K562 (cell line): ENCODE results near the gene USP32. TPM values are rescaled to one million over a fixed set of nuclear protein-coding genes. Genes with fewer than 3 reads are reported as not detected.

Experiments used
- CBX8 ChIP-seq: fragments of 200-600 bp; sonication (generic); IDR thresholded peaks from 2 replicates; pipeline ENCODE4 v1.6.1; 2012; ENCODE audit warnings: borderline replicate concordance, mixed run types, low read depth, mild to moderate bottlenecking, moderate library complexity, mixed read lengths, low read length, control low read depth, inconsistent platforms; ENCODE audit not compliant: poor library complexity, severe bottlenecking; ENCODE audit errors: extremely low read depth
- COPS2 ChIP-seq: fragments of 450-650 bp; conservative IDR thresholded peaks from 2 replicates; pipeline ENCODE4 v1.6.1; 2016; ENCODE audit warnings: mild to moderate bottlenecking, moderate library complexity
- CREM ChIP-seq: IDR thresholded peaks from 2 replicates; pipeline ENCODE4 v1.6.1; 2014; ENCODE audit warnings: antibody characterized with exemption, low read depth
- CSDE1 ChIP-seq, 2 experiments: fragments of 450-650 bp; IDR thresholded peaks; 2 replicates each; pipeline ENCODE4 v1.6.1; 2016; ENCODE audit warnings: mild to moderate bottlenecking in 1 of 2
- EHMT2 ChIP-seq: fragments of 450-650 bp; IDR thresholded peaks from 2 replicates; pipeline ENCODE4 v1.6.1; 2018; ENCODE audit warnings: antibody characterized with exemption
- ESRRB ChIP-seq: fragments of 250-450 bp; sonication (Bioruptor Pico); IDR thresholded peaks from 2 replicates; pipeline ENCODE4 v1.5.0; 2020; ENCODE audit warnings: mild to moderate bottlenecking, moderate library complexity, borderline replicate concordance
- HLTF ChIP-seq: fragments of 450-650 bp; IDR thresholded peaks from 2 replicates; pipeline ENCODE4 v1.6.1; 2016
- HMG20B ChIP-seq: fragments of 250-450 bp; sonication (Bioruptor Pico); IDR thresholded peaks from 2 replicates; pipeline ENCODE4 v1.5.0; 2021; ENCODE audit warnings: mild to moderate bottlenecking
- NR3C1 ChIP-seq: sonication (generic); formaldehyde crosslinking; IDR thresholded peaks from 2 replicates; pipeline ENCODE4 v1.8.1; 2022; ENCODE audit warnings: missing genetic modification reagents
- POLR3A ChIP-seq: IDR thresholded peaks from 2 replicates; pipeline ENCODE4 v1.6.1; 2011; ENCODE audit warnings: borderline replicate concordance, mild to moderate bottlenecking, moderate library complexity; ENCODE audit not compliant: insufficient read length, insufficient read depth; ENCODE audit errors: extremely low read depth
- PURB ChIP-seq: sonication (generic); formaldehyde crosslinking; IDR thresholded peaks from 2 replicates; pipeline ENCODE4 v1.9.0; 2021; ENCODE audit warnings: low read depth, mild to moderate bottlenecking, missing genetic modification reagents
- SMARCE1 ChIP-seq: fragments of 450-650 bp; IDR thresholded peaks from 2 replicates; pipeline ENCODE4 v1.7.1; 2016; ENCODE audit warnings: mild to moderate bottlenecking
- TCFL5 ChIP-seq: fragments of 250-450 bp; sonication (Bioruptor Pico); conservative IDR thresholded peaks from 2 replicates; pipeline ENCODE4 v1.6.1; 2021; ENCODE audit warnings: mild to moderate bottlenecking, moderate library complexity, matching md5 sums
- ZNF121 ChIP-seq: sonication (generic); formaldehyde crosslinking; conservative IDR thresholded peaks from 2 replicates; pipeline ENCODE4 v1.8.0; 2022; ENCODE audit warnings: missing genetic modification reagents
- ZNF311 ChIP-seq: fragments of 250-450 bp; sonication (Bioruptor Pico); IDR thresholded peaks from 2 replicates; pipeline ENCODE4 v1.4.0; 2020; ENCODE audit warnings: mild to moderate bottlenecking, moderate library complexity
- ZNF384 ChIP-seq: IDR thresholded peaks from 2 replicates; pipeline ENCODE4 v1.6.1; 2012; ENCODE audit warnings: low read depth, low read length, improper control_type of control experiment
- ZNF668 ChIP-seq: fragments of 250-450 bp; sonication (Bioruptor Pico); IDR thresholded peaks from 2 replicates; pipeline ENCODE4 v1.8.0; 2022; ENCODE audit warnings: mild to moderate bottlenecking, inconsistent platforms
- ZSCAN29 ChIP-seq: fragments of 450-650 bp; IDR thresholded peaks from 2 replicates; pipeline ENCODE4 v1.6.1; 2017
- polyA plus RNA-seq, 8 experiments: library from polyadenylated mRNA; depleted of rRNA in 4 of 8; stranded (reverse) in 5 of 8; unstranded in 3 of 8; fragments of >200 nt; fragmentation: Nextera tagmentation in 2 of 8; fragmentation: Illumina TruSeq in 1 of 8; extraction: Ambion mirVana in 2 of 8; extraction: Trizol in 1 of 8; gene quantifications; 2 replicates each; pipeline versions ENCODE4 v1.2.1 to v1.2.3, GENCODE V29; 2011 to 2014; ENCODE audit warnings: inconsistent platforms in 1 of 8, missing spikeins in 1 of 8
- total RNA-seq, 7 experiments: library from RNA; depleted of rRNA in 6 of 7; stranded (reverse); fragments of >200 nt in 6 of 7; fragmentation: Illumina TruSeq in 2 of 7; extraction: Trizol in 2 of 7; gene quantifications; 2 replicates each; pipeline versions ENCODE4 v1.2.1 to v1.2.3, GENCODE V29; 2011 to 2021; ENCODE audit warnings: low replicate concordance in 1 of 7
- TF ChIP-seq, protein P1 (sequence below): sonication (generic); formaldehyde crosslinking; IDR thresholded peaks from 2 replicates; pipeline ENCODE4 v1.8.0; 2022; ENCODE audit warnings: mild to moderate bottlenecking, low read depth, missing genetic modification reagents
- TF ChIP-seq, protein P2 (sequence below): fragments of 250-450 bp; sonication (Bioruptor Pico); IDR thresholded peaks from 2 replicates; pipeline ENCODE4 v1.5.0; 2021; ENCODE audit warnings: mild to moderate bottlenecking, borderline replicate concordance
- TF ChIP-seq, protein P3 (sequence below): fragments of 150-350 bp; conservative IDR thresholded peaks from 2 replicates; pipeline ENCODE4 v1.6.1; 2014; ENCODE audit warnings: low read length
- TF ChIP-seq, protein P4 (sequence below): fragments of 450-650 bp; formaldehyde crosslinking; IDR thresholded peaks from 2 replicates; pipeline ENCODE4 v1.4.0; 2020; ENCODE audit warnings: mild to moderate bottlenecking, moderate library complexity

USP32 gene
- total and polyA plus RNA-seq, 9 of the 15 experiments (the other 6 are each of a cell fraction or from before 2014, with no cell fraction given): 18.0 to 69.3 (median 47.1) TPM

- TF ChIP-seq HLTF (no peak), ZNF384 (0 out of 2 replicates have a peak, but pooled peaks have one; percentile 31), HMG20B (no peak), SMARCE1 (no peak), CSDE1 (IDR thresholded peaks at IDR 0.05) (no peak), CBX8 (no peak), NR3C1 (CRISPR knock-in tag) (no peak), ZNF121 (CRISPR knock-in tag) (no peak), ESRRB (CRISPR knock-in tag) (no peak), PURB (CRISPR knock-in tag) (no peak), EHMT2 (peak; percentile 83), POLR3A (no peak), TCFL5 (no peak), COPS2 (no peak), ZNF668 (no peak), ZSCAN29 (no peak; the same call in 1 of the 2 replicates), CREM (peak; percentile 92), ZNF311 (CRISPR knock-in tag) (no peak)
- TF ChIP-seq, protein P1, sequence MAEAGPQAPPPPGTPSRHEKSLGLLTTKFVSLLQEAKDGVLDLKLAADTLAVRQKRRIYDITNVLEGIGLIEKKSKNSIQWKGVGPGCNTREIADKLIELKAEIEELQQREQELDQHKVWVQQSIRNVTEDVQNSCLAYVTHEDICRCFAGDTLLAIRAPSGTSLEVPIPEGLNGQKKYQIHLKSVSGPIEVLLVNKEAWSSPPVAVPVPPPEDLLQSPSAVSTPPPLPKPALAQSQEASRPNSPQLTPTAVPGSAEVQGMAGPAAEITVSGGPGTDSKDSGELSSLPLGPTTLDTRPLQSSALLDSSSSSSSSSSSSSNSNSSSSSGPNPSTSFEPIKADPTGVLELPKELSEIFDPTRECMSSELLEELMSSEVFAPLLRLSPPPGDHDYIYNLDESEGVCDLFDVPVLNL (CRISPR knock-in tag): no peak
- TF ChIP-seq, protein P2, sequence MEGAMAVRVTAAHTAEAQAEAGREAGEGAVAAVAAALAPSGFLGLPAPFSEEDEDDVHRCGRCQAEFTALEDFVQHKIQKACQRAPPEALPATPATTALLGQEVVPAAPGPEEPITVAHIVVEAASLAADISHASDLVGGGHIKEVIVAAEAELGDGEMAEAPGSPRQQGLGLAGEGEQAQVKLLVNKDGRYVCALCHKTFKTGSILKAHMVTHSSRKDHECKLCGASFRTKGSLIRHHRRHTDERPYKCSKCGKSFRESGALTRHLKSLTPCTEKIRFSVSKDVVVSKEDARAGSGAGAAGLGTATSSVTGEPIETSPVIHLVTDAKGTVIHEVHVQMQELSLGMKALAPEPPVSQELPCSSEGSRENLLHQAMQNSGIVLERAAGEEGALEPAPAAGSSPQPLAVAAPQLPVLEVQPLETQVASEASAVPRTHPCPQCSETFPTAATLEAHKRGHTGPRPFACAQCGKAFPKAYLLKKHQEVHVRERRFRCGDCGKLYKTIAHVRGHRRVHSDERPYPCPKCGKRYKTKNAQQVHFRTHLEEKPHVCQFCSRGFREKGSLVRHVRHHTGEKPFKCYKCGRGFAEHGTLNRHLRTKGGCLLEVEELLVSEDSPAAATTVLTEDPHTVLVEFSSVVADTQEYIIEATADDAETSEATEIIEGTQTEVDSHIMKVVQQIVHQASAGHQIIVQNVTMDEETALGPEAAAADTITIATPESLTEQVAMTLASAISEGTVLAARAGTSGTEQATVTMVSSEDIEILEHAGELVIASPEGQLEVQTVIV (CRISPR knock-in tag): no peak
- TF ChIP-seq, protein P3, sequence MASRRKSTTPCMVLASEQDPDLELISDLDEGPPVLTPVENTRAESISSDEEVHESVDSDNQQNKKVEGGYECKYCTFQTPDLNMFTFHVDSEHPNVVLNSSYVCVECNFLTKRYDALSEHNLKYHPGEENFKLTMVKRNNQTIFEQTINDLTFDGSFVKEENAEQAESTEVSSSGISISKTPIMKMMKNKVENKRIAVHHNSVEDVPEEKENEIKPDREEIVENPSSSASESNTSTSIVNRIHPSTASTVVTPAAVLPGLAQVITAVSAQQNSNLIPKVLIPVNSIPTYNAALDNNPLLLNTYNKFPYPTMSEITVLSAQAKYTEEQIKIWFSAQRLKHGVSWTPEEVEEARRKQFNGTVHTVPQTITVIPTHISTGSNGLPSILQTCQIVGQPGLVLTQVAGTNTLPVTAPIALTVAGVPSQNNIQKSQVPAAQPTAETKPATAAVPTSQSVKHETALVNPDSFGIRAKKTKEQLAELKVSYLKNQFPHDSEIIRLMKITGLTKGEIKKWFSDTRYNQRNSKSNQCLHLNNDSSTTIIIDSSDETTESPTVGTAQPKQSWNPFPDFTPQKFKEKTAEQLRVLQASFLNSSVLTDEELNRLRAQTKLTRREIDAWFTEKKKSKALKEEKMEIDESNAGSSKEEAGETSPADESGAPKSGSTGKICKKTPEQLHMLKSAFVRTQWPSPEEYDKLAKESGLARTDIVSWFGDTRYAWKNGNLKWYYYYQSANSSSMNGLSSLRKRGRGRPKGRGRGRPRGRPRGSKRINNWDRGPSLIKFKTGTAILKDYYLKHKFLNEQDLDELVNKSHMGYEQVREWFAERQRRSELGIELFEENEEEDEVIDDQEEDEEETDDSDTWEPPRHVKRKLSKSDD: no peak
- TF ChIP-seq, protein P4, sequence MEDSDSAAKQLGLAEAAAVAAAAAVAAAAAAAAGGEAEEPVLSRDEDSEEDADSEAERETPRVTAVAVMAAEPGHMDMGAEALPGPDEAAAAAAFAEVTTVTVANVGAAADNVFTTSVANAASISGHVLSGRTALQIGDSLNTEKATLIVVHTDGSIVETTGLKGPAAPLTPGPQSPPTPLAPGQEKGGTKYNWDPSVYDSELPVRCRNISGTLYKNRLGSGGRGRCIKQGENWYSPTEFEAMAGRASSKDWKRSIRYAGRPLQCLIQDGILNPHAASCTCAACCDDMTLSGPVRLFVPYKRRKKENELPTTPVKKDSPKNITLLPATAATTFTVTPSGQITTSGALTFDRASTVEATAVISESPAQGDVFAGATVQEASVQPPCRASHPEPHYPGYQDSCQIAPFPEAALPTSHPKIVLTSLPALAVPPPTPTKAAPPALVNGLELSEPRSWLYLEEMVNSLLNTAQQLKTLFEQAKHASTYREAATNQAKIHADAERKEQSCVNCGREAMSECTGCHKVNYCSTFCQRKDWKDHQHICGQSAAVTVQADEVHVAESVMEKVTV: no peak
These were observed 256.6 kb downstream of the USP32 start (continued) for GRCh38 chr17:60135151-60135950.
